ENCODE measurements around the gene MSX1.

DNA sequence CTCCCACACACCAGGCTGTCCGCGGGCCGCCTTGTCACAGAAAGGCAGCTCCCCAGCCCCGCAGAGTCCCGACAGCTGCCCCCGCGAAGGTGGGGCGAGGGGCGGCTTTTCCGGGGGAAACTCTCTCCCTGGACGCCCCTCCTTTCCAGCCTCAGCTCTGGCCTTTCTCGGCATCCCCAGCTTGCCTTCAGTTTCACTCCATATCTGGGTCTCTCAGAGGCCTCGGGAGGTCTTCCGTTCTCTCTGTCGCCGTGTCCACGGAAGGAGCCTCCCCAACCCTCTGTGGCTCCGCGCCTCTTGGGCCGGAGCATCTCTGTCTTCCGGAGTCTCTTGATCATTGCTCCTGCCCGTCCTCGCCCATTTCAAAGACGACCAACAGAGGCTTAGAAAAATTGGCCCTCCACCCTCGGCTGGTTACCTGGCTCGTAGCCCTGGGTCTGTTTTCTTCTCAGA is 6.1 kb upstream of the MSX1 start:
- TF ChIP-seq, protein P1, sequence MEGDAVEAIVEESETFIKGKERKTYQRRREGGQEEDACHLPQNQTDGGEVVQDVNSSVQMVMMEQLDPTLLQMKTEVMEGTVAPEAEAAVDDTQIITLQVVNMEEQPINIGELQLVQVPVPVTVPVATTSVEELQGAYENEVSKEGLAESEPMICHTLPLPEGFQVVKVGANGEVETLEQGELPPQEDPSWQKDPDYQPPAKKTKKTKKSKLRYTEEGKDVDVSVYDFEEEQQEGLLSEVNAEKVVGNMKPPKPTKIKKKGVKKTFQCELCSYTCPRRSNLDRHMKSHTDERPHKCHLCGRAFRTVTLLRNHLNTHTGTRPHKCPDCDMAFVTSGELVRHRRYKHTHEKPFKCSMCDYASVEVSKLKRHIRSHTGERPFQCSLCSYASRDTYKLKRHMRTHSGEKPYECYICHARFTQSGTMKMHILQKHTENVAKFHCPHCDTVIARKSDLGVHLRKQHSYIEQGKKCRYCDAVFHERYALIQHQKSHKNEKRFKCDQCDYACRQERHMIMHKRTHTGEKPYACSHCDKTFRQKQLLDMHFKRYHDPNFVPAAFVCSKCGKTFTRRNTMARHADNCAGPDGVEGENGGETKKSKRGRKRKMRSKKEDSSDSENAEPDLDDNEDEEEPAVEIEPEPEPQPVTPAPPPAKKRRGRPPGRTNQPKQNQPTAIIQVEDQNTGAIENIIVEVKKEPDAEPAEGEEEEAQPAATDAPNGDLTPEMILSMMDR (conservative IDR thresholded peaks at IDR 0.05; ENCODE audit: low read depth in 2 of 2): no peak
- no peak for TF ChIP-seq JUNB (IDR thresholded peaks at IDR 0.05; ENCODE audit: unreplicated experiment)
- TF ChIP-seq POLR2AphosphoS5 (IDR thresholded peaks at IDR 0.05; ENCODE audit: low read depth): no peak

Measured in GM23338 (cell line).